Measurements from ENCODE around the gene LACTB. TPM values are rescaled to one million over a fixed set of nuclear protein-coding genes. Genes with fewer than 3 reads are reported as not detected.

Gene LACTB
- total RNA-seq, 4 donors from 2014 or later = 35.4 to 41.1 (median 38.6) TPM

- in situ Hi-C loops (cut with MboI; ENCODE audit: low sequenced_read_pairs in 4 of 4) = loop anchor here in 1 of 4 donors (10.0 kb wide), 1 partner anchor 109 kb away; the partner anchor contains the start of gene APH1B
- H3K4me3 ChIP-seq = no peak overlapping the region
- DNase-seq (no peak), ATAC-seq (no peak)
- no peaks in the 10 kb centered on the region for H3K27me3 ChIP-seq
- intact Hi-C loops (cut with DNase I; ENCODE audit: low total_unique reads) = no loop called here
- no peak overlapping the region for H3K27ac ChIP-seq
- no peaks in the 10 kb centered on the region for H3K36me3 ChIP-seq
- TF ChIP-seq CTCF (IDR thresholded peaks at IDR 0.05 in 4 of 5, conservative IDR thresholded peaks at IDR 0.05 in 1 of 5) (no peak), POLR2A (IDR thresholded peaks at IDR 0.05) (no peak)
- no peaks in the 10 kb centered on the region for H3K9me3 ChIP-seq
- peaks cover 13 to 31% of the 10 kb centered on the region in 2 donors for H3K4me1 ChIP-seq
Observed at GRCh38 chr15:63166219-63166618, 44.6 kb downstream of the LACTB start.

- Histone ChIP-seq H3K27ac (peak overlapping the region; percentile 78 to 95 (median 92)), H3K9me3 (no peaks in the 10 kb centered on the region), H3K4me1 (peaks cover 27 to 49% of the 10 kb centered on the region in 2 donors), H3K36me3 (no peaks in the 10 kb centered on the region), H3K4me3 (no peak overlapping the region), H3K27me3 (no peaks in the 10 kb centered on the region)
- in situ Hi-C loops (cut with MboI; ENCODE audit: low sequenced_read_pairs in 4 of 4) = loop anchor here in 1 of 4 donors (10.0 kb wide), 1 partner anchor 105 kb away; the partner anchor contains the start of gene APH1B
- no peak for TF ChIP-seq POLR2A (IDR thresholded peaks at IDR 0.05)
- TF ChIP-seq CTCF (IDR thresholded peaks at IDR 0.05 in 4 of 5, conservative IDR thresholded peaks at IDR 0.05 in 1 of 5) = no peak
- ATAC-seq = peak; percentile 69 to 70
- intact Hi-C loops (cut with DNase I; ENCODE audit: low total_unique reads) = no loop called here
- DNase-seq = peak; percentile 72 to 86
Observed at GRCh38 chr15:63169788-63170187, 48.1 kb downstream of the LACTB start.

GRCh38 chr15:63172376-63172775 is 50.7 kb downstream of the LACTB start:
- ATAC-seq (no peak), DNase-seq (peak in 1 of 2 donors; percentile 18)
- Histone ChIP-seq H3K27me3 (no peaks in the 10 kb centered on the region), H3K36me3 (no peaks in the 10 kb centered on the region), H3K27ac (peak overlapping the region; percentile 90 to 95 (median 92)), H3K4me1 (peaks cover 27 to 49% of the 10 kb centered on the region in 2 donors), H3K4me3 (no peak overlapping the region), H3K9me3 (no peaks in the 10 kb centered on the region)
- TF ChIP-seq CTCF (IDR thresholded peaks at IDR 0.05 in 4 of 5, conservative IDR thresholded peaks at IDR 0.05 in 1 of 5) (no peak), POLR2A (IDR thresholded peaks at IDR 0.05) (peak in 1 of 2 donors; percentile 15)
- intact Hi-C loops (cut with DNase I; ENCODE audit: low total_unique reads) = loop anchor here (2.0 kb wide), 1 partner anchor 16 kb away; the partner anchor contains the start of gene RAB8B
- in situ Hi-C loops (cut with MboI; ENCODE audit: low sequenced_read_pairs in 4 of 4) = no loop called here

- peak; percentile 87 to 94 for ATAC-seq
- H3K27ac ChIP-seq = peak overlapping the region; percentile 90 to 95 (median 92)
- peak; percentile 90 to 93 for DNase-seq
- in situ Hi-C loops (cut with MboI; ENCODE audit: low sequenced_read_pairs in 4 of 4) (no loop called here), intact Hi-C loops (cut with DNase I; ENCODE audit: low total_unique reads) (loop anchor here (2.0 kb wide), 1 partner anchor 16 kb away; the partner anchor contains the start of gene RAB8B)
- no peaks in the 10 kb centered on the region for H3K27me3 ChIP-seq
- TF ChIP-seq POLR2A (IDR thresholded peaks at IDR 0.05) (no peak), CTCF (IDR thresholded peaks at IDR 0.05 in 4 of 5, conservative IDR thresholded peaks at IDR 0.05 in 1 of 5) (no peak)
- H3K4me1 ChIP-seq = peaks cover 27 to 44% of the 10 kb centered on the region in 2 donors
- H3K36me3 ChIP-seq = no peaks in the 10 kb centered on the region
- no peaks in the 10 kb centered on the region for H3K9me3 ChIP-seq
- H3K4me3 ChIP-seq = no peak overlapping the region
Observed at GRCh38 chr15:63172851-63173451, 51.3 kb downstream of the LACTB start.
